ENCODE results near the gene RASL11B. TPM values are rescaled to one million over a fixed set of nuclear protein-coding genes. Genes with fewer than 3 reads are reported as not detected.

Gene RASL11B
- total and polyA plus RNA-seq, 2 donors (not counting 1 experiment from before 2014, with no cell fraction given): 0.36 to 1.2 TPM

DNA sequence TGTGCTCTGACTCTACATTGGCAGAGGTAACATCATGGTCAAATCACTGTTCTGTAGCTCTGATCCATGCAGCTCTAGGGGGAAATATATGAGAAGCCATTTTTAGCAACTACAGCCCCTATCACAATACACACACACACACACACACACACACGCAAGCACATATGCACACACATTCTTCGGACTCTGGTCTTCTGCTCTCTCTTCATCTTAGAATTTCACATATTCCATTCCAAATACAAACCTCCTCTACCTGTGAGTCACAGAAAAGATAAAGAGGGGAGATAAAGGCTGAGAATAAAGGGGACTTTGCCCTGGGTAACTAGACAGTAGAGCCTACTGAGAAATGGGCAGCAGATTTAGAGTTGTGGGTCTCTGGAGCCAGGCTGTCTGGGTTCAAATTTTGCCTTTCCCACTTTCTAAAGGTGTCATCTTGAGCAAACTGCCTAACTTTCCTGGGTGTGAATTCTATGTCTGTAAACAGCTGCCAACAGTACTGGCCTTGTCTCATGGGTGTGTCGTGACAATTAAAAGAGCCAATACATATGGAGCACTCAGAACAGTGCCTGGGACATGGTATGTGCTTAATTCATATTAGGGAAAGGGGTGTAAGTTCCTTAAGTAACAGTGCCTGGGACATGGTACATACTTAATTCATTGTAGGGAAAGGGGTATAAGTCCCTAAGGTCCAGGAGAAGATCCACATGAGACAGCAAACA is 11.6 kb upstream of the RASL11B start:
- no peak overlapping the region for H3K27ac ChIP-seq (ENCODE audit: low read length in 2 of 2)
- H3K9ac ChIP-seq (ENCODE audit: low read length): no peak overlapping the region
- TF ChIP-seq, protein P1, sequence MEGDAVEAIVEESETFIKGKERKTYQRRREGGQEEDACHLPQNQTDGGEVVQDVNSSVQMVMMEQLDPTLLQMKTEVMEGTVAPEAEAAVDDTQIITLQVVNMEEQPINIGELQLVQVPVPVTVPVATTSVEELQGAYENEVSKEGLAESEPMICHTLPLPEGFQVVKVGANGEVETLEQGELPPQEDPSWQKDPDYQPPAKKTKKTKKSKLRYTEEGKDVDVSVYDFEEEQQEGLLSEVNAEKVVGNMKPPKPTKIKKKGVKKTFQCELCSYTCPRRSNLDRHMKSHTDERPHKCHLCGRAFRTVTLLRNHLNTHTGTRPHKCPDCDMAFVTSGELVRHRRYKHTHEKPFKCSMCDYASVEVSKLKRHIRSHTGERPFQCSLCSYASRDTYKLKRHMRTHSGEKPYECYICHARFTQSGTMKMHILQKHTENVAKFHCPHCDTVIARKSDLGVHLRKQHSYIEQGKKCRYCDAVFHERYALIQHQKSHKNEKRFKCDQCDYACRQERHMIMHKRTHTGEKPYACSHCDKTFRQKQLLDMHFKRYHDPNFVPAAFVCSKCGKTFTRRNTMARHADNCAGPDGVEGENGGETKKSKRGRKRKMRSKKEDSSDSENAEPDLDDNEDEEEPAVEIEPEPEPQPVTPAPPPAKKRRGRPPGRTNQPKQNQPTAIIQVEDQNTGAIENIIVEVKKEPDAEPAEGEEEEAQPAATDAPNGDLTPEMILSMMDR (IDR thresholded peaks at IDR 0.05): no peak
- no peak for TF ChIP-seq EZH2 (IDR thresholded peaks at IDR 0.05; ENCODE audit: borderline replicate concordance, insufficient read depth, low read depth, low read length, poor library complexity, severe bottlenecking)
- H3K4me2 ChIP-seq (replicated peaks; ENCODE audit: low read depth, low read length, poor library complexity, severe bottlenecking): no peak overlapping the region
- Mint-ChIP-seq H3K27me3 (no peaks in the 10 kb centered on the region), H3K9me3 (ENCODE audit: insufficient read depth) (no peaks in the 10 kb centered on the region), H3K4me3 (no peak overlapping the region), H3K4me1 (no peaks in the 10 kb centered on the region), H3K27ac (no peak overlapping the region)
- no peaks in the 10 kb centered on the region for H3K36me3 ChIP-seq (replicated peaks in 1 of 2; ENCODE audit: control extremely low read depth in 1 of 2, control insufficient read depth in 1 of 2, extremely low read depth in 1 of 2, insufficient read depth in 2 of 2, low read length in 1 of 2)
- no peak for DNase-seq
- no peaks in the 10 kb centered on the region for H3K79me2 ChIP-seq (ENCODE audit: control insufficient read depth, insufficient read depth, low read length)
- POLR2A ChIA-PET: no interaction called here
- H3K4me1 ChIP-seq (ENCODE audit: control insufficient read depth in 2 of 2, insufficient read depth in 2 of 2, low read length in 2 of 2): no peaks in the 10 kb centered on the region
- no peak overlapping the region for H3K4me3 ChIP-seq (ENCODE audit: control extremely low read depth in 1 of 5, extremely low read depth in 1 of 5, insufficient read depth in 1 of 5, low read depth in 2 of 5, low read length in 4 of 5)
- CTCF ChIA-PET: no interaction called here
- 100% methylated on average over 1 of the region's 3 CpGs for WGBS (ENCODE audit: insufficient coverage)
- H3K27me3 ChIP-seq (replicated peaks in 1 of 4; ENCODE audit: control extremely low read depth in 1 of 4, control insufficient read depth in 3 of 4, insufficient read depth in 4 of 4, low read length in 3 of 4): no peaks in the 10 kb centered on the region
- no peak for ATAC-seq (ENCODE audit: low read depth)
- H3K9me3 ChIP-seq (ENCODE audit: control extremely low read depth in 1 of 3, control insufficient read depth in 2 of 3, insufficient read depth in 1 of 3, low read length in 2 of 3): no peaks in the 10 kb centered on the region
- no peaks in the 10 kb centered on the region for H4K20me1 ChIP-seq (ENCODE audit: control insufficient read depth, insufficient read depth, low read length, poor library complexity, severe bottlenecking)
- intact Hi-C loops (cut with micrococcal nuclease): no loop called here
- H2AFZ ChIP-seq (ENCODE audit: insufficient read depth, low read depth, low read length, poor library complexity, severe bottlenecking): no peak overlapping the region

DNA sequence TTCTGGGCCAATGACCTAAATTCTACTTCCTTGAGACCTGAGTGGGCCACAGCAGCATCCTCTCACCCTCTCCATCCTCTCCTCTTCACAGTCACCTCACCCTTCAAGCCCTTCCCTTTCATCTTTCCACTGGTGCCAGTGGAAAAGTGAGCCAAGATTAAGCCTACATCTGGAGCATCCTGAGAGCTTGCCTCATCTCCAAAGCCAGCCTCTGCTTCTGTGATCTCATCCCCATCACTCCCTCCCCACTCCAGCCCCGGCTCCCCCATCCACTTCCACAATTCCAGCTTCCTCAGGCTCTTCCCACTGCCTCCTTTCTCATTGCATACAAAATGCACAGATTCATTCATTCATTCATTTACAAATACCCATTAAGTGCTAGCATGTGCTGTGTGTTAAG is 10.1 kb upstream of the RASL11B start:
- TF ChIP-seq, protein P1 (IDR thresholded peaks at IDR 0.05): no peak
- TF ChIP-seq EZH2 (IDR thresholded peaks at IDR 0.05; ENCODE audit: borderline replicate concordance, insufficient read depth, low read depth, low read length, poor library complexity, severe bottlenecking): no peak
- ATAC-seq (ENCODE audit: low read depth): no peak

More for the DNA sequence above, 10.1 kb upstream of the RASL11B start:
- H3K27me3 Mint-ChIP-seq: peaks cover 5% of the 10 kb centered on the region
- H3K4me1 ChIP-seq (ENCODE audit: control insufficient read depth in 2 of 2, insufficient read depth in 2 of 2, low read length in 2 of 2): no peaks in the 10 kb centered on the region
- no peak overlapping the region for H3K4me3 Mint-ChIP-seq
- 83% methylated on average over 1 of the region's 1 CpG for WGBS (ENCODE audit: insufficient coverage)
- no peaks in the 10 kb centered on the region for H3K4me1 Mint-ChIP-seq
- no peak overlapping the region for H3K27ac Mint-ChIP-seq
- no peak overlapping the region for H3K4me3 ChIP-seq (ENCODE audit: control extremely low read depth in 1 of 5, extremely low read depth in 1 of 5, insufficient read depth in 1 of 5, low read depth in 2 of 5, low read length in 4 of 5)
- H3K9me3 ChIP-seq (ENCODE audit: control extremely low read depth in 1 of 3, control insufficient read depth in 2 of 3, insufficient read depth in 1 of 3, low read length in 2 of 3): no peaks in the 10 kb centered on the region
- H3K9me3 Mint-ChIP-seq (ENCODE audit: insufficient read depth): no peaks in the 10 kb centered on the region
- DNase-seq: no peak
- no peak overlapping the region for H3K4me2 ChIP-seq (replicated peaks; ENCODE audit: low read depth, low read length, poor library complexity, severe bottlenecking)
- H3K27me3 ChIP-seq (replicated peaks in 1 of 4; ENCODE audit: control extremely low read depth in 1 of 4, control insufficient read depth in 3 of 4, insufficient read depth in 4 of 4, low read length in 3 of 4): peaks cover 0 to 4% (median 0%) of the 10 kb centered on the region in 4 experiments
- no peak overlapping the region for H3K27ac ChIP-seq (ENCODE audit: low read length in 2 of 2)
- H3K36me3 ChIP-seq (replicated peaks in 1 of 2; ENCODE audit: control extremely low read depth in 1 of 2, control insufficient read depth in 1 of 2, extremely low read depth in 1 of 2, insufficient read depth in 2 of 2, low read length in 1 of 2): no peaks in the 10 kb centered on the region
- no peaks in the 10 kb centered on the region for H3K79me2 ChIP-seq (ENCODE audit: control insufficient read depth, insufficient read depth, low read length)
- H2AFZ ChIP-seq (ENCODE audit: insufficient read depth, low read depth, low read length, poor library complexity, severe bottlenecking): no peak overlapping the region
- no peaks in the 10 kb centered on the region for H4K20me1 ChIP-seq (ENCODE audit: control insufficient read depth, insufficient read depth, low read length, poor library complexity, severe bottlenecking)
- ChIA-PET POLR2A (no interaction called here), CTCF (interaction anchor here (1.1 to 1.6 kb wide), 2 partner anchors 9 to 59 kb away, joined by 4 read pairs; no protein-coding TSS in a partner anchor)
- intact Hi-C loops (cut with micrococcal nuclease): no loop called here
- no peak overlapping the region for H3K9ac ChIP-seq (ENCODE audit: low read length)
